Gastrocnemius medialis (tissue), 4 donors: ENCODE data around the gene E2F8.

ENCODE experiments used
- POLR2A ChIP-seq, 2 donors: fragments of 450-650 bp; IDR thresholded peaks; one replicate each; pipeline ENCODE4 v1.6.1; 2017; ENCODE audit warnings: antibody characterized with exemption in 2 of 2, mild to moderate bottlenecking in 2 of 2, moderate library complexity in 2 of 2
- TF ChIP-seq, protein P1 (sequence below), 5 experiments: fragments of 450-650 bp in 3 of 5; fragments of 200-600 bp in 2 of 5; sonication (generic) in 2 of 5; IDR thresholded peaks in 4 of 5; conservative IDR thresholded peaks in 1 of 5; 1 replicate in 4 of 5; 2 replicates in 1 of 5; pipeline ENCODE4 v1.5.1; 2016 to 2019; ENCODE audit warnings: antibody characterized with exemption in 5 of 5, mild to moderate bottlenecking in 3 of 5, moderate library complexity in 3 of 5

DNA sequence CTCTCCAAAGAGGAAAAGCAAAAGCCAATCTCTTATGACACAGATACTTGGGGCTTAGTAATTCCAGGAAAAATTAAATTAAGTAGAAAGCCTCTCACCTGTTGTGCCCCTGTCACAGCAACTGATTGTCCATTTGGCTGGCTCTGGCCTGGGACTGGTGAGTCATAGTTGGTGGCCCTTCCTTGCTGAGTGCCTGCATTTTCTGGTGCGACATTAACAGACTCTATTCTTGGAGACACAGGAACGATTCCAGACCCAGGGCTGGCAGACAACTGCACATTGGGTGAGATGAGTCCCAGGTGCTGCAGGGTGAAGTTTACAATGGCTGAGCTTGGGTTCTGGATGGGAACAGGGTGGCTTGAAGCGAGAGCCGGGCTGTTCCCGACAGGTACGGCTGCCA, 15.6 kb downstream of the E2F8 start:
- TF ChIP-seq, protein P1, sequence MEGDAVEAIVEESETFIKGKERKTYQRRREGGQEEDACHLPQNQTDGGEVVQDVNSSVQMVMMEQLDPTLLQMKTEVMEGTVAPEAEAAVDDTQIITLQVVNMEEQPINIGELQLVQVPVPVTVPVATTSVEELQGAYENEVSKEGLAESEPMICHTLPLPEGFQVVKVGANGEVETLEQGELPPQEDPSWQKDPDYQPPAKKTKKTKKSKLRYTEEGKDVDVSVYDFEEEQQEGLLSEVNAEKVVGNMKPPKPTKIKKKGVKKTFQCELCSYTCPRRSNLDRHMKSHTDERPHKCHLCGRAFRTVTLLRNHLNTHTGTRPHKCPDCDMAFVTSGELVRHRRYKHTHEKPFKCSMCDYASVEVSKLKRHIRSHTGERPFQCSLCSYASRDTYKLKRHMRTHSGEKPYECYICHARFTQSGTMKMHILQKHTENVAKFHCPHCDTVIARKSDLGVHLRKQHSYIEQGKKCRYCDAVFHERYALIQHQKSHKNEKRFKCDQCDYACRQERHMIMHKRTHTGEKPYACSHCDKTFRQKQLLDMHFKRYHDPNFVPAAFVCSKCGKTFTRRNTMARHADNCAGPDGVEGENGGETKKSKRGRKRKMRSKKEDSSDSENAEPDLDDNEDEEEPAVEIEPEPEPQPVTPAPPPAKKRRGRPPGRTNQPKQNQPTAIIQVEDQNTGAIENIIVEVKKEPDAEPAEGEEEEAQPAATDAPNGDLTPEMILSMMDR (IDR thresholded peaks at IDR 0.05 in 4 of 5, conservative IDR thresholded peaks at IDR 0.05 in 1 of 5) = no peak
- no peak for TF ChIP-seq POLR2A (IDR thresholded peaks at IDR 0.05)
